Activated CD4-positive, alpha-beta T cell treated with anti-CD3 and anti-CD28 coated beads, Interleukin-2, amount 50 U/mL, for 16 hours (primary cell): ENCODE results near the gene BRIP1.
"Not testable (repeated sequence)": the region's sequence is repeated elsewhere in the genome, so short reads cannot be mapped to it uniquely, and the experiment has no call there.

Source experiments
- DNase-seq: peaks from one replicate; pipeline ENCODE4 v3.0.0-alpha.2; 2020

The BRIP1 gene

GRCh38 chr17:61862105-61862574 lies 1.2 kb downstream of the BRIP1 start:
- DNase-seq = no peak

DNA sequence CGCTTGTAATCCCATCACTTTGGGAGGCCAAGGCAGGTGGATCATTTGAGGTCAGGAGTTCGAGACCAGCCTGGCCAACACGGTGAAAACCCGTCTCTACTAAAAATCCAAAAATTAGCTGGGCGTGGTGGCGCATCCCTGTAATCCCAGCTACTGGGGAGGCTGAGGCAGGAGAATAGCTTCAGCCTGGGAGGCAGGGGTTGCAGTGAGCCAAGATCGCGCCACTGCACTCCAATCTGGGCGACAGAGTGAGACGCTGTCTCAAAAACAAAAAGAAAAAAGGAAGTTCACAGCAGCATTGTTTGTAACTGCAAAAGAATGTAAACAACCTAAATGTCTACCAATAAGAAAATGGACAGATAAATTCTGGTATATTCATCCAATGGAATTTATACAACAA lies 2.9 kb downstream of the BRIP1 start:
- not testable (repeated sequence) for DNase-seq

DNA sequence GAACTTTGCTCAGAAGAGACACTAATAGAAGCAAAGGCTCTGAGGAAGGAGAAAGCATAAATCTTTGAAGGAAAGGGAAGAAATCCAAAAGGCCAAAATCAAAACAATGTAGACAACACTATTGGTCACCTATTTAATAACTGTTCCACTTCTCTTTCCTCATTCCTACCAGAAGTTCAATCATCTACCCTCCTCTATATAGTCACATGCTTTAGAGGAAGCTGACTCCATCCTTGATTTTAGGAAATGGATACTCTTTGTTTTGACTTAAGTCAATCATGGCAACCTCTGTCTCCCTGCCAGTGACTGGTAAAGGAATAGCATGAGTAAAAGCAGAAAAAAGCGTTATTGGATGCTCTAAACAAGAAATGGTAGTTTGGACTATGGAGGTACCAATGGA lies 7.3 kb downstream of the BRIP1 start:
- no peak for DNase-seq

GRCh38 chr17:61852857-61853256 lies 10.5 kb downstream of the BRIP1 start:
- DNase-seq = no peak

DNA sequence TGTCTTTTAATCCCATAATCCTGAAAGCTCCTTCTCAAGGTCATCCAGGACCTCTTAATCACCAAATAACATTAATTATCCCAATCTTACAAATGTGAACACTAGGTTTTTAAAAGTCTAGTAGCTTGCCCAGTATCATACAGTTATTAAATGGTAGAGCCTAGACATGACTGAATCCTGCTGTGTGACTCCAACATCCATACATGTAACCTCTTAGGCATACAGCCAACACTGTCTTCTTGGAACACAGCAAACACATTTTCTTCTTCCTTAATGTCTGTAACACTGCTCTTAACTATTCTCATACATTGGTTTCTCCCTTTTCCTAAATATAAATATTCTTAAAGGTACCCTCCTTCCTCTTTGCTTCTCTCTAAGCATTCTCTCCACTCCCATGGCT lies 13.7 kb downstream of the BRIP1 start:
- DNase-seq = no peak

DNA sequence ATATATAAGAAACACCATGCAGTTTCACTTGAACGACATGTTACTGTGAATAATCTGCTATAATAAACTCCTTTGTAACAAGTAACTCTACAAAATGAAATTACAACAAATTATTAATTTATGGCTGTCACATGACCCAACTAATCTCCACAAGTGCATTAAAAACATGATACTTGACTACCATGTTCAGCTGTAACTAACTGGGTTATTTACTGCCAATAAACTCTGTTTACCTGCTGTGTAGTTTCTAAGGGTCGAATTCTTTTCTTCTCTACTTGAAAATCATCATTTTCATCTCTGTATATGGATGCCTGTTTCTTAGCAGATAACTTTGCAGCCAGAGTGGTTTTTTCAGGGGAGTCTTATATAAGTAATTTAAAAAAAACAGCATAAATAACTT lies 14.4 kb downstream of the BRIP1 start:
- no peak for DNase-seq

GRCh38 chr17:61848247-61848646 lies 15.1 kb downstream of the BRIP1 start:
- no peak for DNase-seq

DNA sequence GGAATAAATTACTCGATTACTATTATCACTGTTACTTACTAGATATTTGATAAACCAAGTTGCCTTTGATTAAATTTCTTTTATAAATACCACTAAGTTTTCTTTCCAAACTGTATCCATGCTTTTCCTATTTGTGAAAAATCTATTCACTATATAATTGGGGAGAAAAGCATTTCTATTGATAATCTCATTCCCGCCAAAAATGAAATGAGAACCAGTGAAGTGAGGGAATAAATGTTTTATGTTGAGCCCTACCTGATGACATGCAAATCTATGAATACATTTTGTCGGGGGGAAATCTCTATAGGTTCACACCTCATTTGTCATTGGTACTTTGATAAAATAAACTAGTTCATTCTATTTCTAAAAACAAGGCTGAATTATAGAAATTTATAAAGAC lies 15.7 kb downstream of the BRIP1 start:
- DNase-seq = no peak

GRCh38 chr17:61846761-61847375 lies 16.5 kb downstream of the BRIP1 start:
- no peak for DNase-seq

DNA sequence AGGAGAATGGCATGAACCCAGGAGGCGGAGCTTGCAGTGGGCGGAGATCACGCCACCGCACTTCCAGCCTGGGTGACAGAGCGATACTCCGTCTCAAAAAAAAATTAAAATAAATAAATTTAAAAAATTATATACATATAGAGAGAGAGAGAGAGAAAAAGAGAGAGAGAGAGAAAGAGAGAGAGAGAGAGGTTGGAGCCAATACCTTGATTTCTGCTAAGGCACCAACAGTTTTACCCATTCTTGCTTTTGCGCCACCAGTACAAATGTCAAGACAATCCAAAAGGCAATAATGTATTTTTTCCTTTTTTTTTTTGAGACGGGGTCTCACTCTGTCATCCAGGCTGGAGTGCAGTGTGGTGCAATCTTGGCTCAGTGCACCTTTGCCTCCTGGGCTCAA lies 17.2 kb downstream of the BRIP1 start:
- DNase-seq = no peak

DNA sequence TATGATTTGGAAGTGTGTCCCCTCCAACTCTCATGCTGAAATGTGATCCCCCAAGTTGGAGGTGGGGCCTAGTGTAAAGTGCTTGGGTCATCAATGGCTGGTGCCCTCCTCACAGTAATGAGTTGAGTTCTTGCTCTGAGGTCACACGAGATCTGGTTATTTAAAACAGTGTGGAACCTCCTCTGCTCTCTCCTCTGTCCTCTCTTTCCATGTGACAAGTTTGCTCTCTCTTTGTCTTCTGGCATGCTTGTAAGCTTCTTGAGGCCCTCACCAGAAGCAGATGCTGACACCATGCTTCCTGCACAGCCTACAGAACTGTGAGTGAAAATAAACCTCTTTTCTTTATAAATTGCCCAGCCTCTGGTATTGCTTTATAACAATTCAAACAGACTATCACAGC lies 19.9 kb downstream of the BRIP1 start:
- no peak for DNase-seq

DNA sequence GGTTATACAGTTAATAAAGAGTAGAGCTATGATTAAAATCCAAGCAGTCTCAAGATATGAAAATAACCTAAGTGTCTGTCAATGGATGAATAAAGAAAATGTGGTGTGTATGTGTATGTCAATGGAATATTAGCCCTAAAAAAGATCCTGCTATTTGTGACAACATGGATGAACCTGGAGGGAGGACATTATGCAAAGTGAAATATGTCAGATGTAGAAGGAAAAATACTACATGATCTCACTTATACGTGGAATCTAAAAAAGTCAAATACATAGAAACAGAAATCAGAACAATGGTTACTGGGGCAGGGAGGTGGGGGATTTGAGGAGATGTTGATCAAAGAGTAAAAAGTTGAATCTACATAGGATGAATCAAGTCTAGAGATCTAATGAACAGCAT lies 20.4 kb downstream of the BRIP1 start:
- no peak for DNase-seq

- no peak for DNase-seq
Observed at GRCh38 chr17:61839300-61839786, 24.0 kb downstream of the BRIP1 start.

DNA sequence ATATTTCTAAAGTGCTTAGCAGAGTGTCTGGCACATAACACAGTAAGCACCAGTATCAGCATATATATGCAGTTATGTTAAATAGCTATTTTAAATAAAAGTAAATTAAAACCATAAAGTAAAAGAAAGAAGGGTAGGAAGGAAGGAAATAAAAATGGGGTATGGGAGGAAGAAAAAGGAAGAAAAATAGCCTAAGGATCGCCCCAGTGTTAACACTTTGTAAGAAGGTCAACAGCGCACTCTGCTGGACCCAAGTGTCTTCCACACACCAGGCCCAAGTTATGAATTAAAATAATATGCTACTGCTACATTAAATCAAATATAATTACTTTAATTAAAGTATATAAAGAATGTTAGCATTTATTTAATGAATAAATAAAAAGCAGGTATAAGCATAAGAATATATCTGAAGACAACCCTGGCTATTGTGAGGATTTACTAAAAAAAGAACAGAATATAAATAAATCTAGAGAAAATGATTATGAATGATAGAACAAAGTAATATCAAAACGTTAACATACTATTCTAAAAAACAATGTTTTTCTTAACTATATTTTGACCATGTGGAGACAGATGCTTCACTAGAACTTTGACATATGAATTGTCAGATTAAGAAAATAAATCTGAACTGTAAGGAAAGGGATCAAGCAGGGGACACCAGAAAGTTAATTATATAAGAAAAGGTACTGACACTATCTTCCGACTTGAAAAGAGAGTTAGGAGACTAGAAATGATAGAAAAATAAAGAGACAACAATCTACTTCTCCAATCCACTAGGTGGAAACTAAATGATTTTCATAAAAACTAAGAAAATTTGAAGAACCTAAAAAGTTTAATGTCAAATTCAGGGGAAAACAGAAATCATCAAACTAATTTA lies 25.9 kb downstream of the BRIP1 start:
- peak; percentile 40 for DNase-seq

- DNase-seq = no peak
Observed at GRCh38 chr17:61836266-61837174, 26.8 kb downstream of the BRIP1 start.

GRCh38 chr17:61835606-61836005 lies 27.7 kb downstream of the BRIP1 start:
- DNase-seq = no peak

DNA sequence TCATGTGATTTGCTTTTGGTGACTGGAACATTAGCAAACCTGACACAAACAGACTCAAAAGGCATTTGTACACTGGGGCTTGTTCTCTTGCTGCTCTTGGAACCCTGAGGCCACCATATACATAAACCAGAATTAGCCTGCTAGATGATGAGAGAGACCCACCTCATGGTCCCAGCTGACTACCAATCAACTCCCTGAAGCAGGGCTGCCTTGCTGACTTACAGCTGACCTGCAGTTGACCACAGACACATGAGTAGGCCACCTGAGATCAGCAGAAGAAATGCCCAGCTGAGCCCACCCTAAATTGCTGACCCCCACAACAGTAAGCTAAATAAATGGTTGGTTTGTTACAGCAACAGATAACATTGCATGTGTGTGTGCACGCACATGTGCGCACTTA lies 28.7 kb downstream of the BRIP1 start:
- no peak for DNase-seq

DNA sequence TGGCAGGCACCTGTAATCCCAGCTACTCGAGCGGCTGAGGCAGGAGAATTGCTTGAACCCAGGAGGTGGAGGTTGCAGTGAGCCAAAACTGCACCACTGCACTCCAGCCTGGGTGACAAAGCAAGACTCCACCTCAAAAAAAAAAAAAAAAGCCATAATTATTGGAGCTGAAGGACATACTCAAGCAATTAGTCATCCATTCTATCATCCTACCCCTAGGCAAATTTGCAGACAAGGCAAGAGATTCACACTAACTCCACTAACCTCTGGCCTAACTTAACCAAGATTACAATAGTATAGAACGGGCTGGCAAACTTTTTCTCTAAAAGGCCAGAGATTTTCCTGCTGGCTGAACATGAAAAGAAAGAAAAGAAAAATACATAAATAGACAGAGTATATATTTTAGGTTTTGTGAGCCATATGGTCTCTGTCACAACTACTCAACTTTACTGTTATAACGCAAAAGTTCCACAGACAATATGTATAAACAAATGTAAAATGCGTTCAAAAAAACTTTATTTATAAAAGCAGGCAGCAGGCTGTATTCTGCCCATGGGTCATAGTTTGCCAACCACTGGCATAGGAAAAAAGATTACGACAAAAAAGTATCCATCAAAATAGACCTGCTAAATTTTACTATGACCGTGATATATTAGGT lies 29.7 kb downstream of the BRIP1 start:
- no peak for DNase-seq

- no peak for DNase-seq
Observed at GRCh38 chr17:61832463-61832862, 30.9 kb downstream of the BRIP1 start.

DNA sequence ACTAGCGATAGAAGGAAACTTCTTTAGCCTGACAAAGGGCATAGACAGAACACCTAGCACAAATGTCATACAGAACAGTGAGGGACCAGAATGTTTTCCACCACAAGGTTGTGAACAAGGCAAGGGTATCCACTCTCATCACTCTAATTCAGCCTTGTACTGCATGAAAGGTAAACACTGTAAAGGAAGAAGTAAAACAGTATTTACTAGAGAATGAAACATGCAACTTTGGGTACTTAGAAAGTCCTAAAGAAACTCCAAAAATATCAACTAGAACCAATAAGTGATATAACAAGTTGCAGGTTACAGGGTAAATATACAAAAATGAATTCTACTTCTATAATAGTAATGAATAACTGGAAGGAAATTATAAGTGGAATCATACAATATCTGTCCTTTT lies 32.2 kb downstream of the BRIP1 start:
- no peak for DNase-seq

DNA sequence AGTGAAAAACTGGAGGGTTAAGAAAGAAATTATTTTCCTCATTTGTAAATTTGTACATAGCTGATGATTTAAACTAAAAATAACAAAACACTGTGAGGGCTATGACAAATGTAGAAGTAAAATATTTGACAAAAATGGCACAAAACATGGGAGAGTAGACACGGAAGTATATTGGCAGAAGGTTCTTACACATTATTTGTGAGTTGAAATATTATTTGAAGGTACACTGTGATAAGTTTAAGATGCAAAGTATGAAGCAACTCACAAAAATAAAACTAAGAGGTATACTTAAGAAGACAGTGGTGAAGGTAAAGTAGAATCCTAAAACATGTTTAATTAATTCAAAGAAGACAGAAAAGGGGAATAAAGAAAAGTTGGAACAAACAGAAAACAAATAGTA lies 34.6 kb downstream of the BRIP1 start:
- no peak for DNase-seq

DNA sequence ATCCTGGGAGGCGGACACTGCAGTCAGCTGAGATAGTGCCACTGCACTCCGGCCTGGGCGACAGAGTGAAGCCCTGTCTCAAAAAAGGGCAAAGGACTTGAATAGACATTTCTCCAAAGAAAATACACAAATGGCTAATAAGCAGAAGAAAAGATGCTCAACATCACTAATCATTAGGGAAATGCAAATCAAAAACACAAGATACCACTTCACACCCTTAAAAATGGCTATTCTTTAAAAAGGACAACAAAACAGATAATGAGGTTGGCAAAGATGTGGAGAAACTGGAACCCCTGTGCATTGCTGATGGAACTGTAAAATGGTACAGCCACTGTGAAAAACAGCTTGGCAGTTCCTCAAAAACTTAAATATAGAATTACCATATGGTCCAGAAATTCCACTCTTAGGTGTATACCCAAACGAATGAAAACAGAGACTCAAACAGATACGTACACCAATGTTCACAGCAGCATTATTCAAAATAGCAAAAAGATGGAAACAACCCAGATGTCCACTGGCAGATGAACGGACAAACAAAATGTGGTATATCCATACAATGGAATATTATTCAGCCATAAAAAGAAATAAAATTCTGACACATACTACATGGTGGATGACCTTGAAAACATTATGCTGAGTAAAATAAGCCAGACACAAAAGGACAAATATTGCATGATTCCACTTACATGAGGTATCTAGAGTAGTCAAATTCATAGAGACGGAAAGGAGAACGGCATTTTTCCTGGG lies 35.5 kb downstream of the BRIP1 start:
- DNase-seq = no peak
